Measurements from ENCODE around the gene GAPVD1.
"Not testable (repeated sequence)": the region's sequence is repeated elsewhere in the genome, so short reads cannot be mapped to it uniquely, and the experiment has no call there.

The GAPVD1 gene

DNA sequence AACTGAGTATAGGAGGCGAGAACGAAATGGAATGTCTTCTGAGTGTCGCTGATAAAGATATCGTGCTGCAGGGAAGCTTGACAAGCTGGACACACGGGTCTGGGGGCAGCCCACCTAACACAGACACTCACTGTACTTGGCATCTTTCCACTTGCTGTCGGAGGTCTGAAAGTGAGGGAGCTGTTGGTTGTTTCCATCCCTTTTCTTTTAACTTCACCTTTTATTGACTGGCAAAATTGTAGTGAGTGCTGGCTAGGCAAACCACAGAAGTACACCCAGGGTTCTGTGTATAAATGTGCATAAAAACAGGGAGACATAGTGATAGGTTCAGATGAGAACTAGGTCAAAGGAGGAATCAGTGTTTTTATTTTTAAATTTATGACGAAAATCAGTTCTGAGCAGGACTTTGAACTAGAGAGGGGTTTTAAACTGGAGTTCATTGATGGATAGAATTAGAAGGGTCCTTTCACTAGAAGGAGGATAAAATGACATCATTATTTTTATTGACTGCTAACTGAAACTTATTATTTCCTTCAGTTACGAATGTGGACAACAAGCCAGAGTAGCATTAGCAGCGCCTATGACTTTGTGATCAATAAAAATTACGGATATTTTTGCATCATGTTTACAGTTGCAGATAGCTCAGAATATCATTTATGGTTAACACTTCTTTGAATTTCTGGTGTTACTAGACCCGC, 817 bp downstream of the GAPVD1 start:
- H3K4me3 ChIP-seq (ENCODE audit: low read depth, low read length) = peak overlapping the region; percentile 92
- DNase-seq (ENCODE audit: low read depth, low spot score) = no peak
- ChIA-PET POLR2A (interaction anchor here (3.1 kb wide), 1 partner anchor 21 kb away, joined by 24 read pairs; the partner anchor contains the start of gene HSPA5), CTCF (interaction anchor here (0.8 kb wide), 1 partner anchor 32 kb away, joined by 3 read pairs; no protein-coding TSS in a partner anchor)
- no peak for TF ChIP-seq CTCF (IDR thresholded peaks at IDR 0.05; ENCODE audit: insufficient read depth, low read length, missing control alignments)

- DNase-seq (ENCODE audit: low read depth, low spot score); H3K4me3 ChIP-seq (ENCODE audit: low read depth, low read length); POLR2A ChIA-PET: not testable (repeated sequence)
- CTCF ChIA-PET = interaction anchor here (0.6 kb wide), 1 partner anchor 91 kb away, joined by 3 read pairs; no protein-coding TSS in a partner anchor
These were observed 2.4 kb downstream of the GAPVD1 start for GRCh38 chr9:125264068-125264467.

DNA sequence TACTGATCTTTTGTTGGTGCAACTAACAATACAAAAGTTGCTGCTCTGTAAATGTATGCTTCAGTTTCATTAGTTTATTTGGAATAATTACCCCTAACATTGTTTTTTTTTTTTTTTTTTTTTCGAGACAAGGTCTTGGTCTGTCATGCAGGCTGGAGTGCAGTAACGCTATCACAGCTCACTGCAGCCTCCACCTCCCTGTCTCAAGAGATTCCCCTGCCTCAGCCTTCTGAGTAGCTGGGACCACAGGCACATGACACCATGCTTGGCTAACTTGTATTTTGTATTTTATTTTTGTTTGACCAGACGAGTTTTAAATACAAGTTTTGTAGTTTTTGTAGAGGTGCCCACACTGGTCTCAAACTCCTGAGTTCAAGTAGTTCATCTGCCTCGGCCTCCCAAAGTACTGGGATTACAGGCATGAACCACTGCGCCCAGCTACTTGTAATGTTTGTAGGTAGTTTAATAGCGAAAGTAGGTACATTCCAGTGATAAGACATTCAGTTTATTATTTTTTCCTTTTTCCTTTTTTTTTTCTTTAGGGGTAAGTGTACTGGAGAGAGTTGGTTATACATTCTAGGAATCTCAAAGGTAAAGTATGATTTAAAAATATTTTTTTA, 6.9 kb downstream of the GAPVD1 start:
- ChIA-PET POLR2A (no interaction called here), CTCF (interaction anchor here (0.8 to 1.7 kb wide), 2 partner anchors 12 to 139 kb away, joined by 3 to 5 read pairs; no protein-coding TSS in a partner anchor)
- no peak for TF ChIP-seq CTCF (IDR thresholded peaks at IDR 0.05; ENCODE audit: insufficient read depth, low read length, missing control alignments)
- H3K4me3 ChIP-seq (ENCODE audit: low read depth, low read length) = no peak overlapping the region
- no peak for DNase-seq (ENCODE audit: low read depth, low spot score)

GRCh38 chr9:125269014-125269397, 7.4 kb downstream of the GAPVD1 start:
- ChIA-PET CTCF (interaction anchor here (0.8 to 1.7 kb wide), 2 partner anchors 13 to 139 kb away, joined by 3 to 5 read pairs; no protein-coding TSS in a partner anchor), POLR2A (interaction anchor here (1.1 kb wide), 1 partner anchor 28 kb away, joined by 4 read pairs; the partner anchor contains the start of gene HSPA5)
- no peak for TF ChIP-seq CTCF (IDR thresholded peaks at IDR 0.05; ENCODE audit: insufficient read depth, low read length, missing control alignments)
- no peak for DNase-seq (ENCODE audit: low read depth, low spot score)
- no peak overlapping the region for H3K4me3 ChIP-seq (ENCODE audit: low read depth, low read length)

GRCh38 chr9:125271081-125271480, 9.5 kb downstream of the GAPVD1 start:
- ChIA-PET POLR2A (no interaction called here), CTCF (no interaction called here)
- no peak for DNase-seq (ENCODE audit: low read depth, low spot score)
- no peak overlapping the region for H3K4me3 ChIP-seq (ENCODE audit: low read depth, low read length)
- no peak for TF ChIP-seq CTCF (IDR thresholded peaks at IDR 0.05; ENCODE audit: insufficient read depth, low read length, missing control alignments)

- CTCF ChIA-PET = interaction anchor here (1.0 kb wide), 1 partner anchor 17 kb away, joined by 3 read pairs; no protein-coding TSS in a partner anchor
- DNase-seq (ENCODE audit: low read depth, low spot score) = no peak
- no peak overlapping the region for H3K4me3 ChIP-seq (ENCODE audit: low read depth, low read length)
- POLR2A ChIA-PET = interaction anchor here (0.9 to 1.0 kb wide), 2 partner anchors 11 to 31 kb away, joined by 3 read pairs; partner anchors contain the start of genes GAPVD1 and HSPA5
- TF ChIP-seq CTCF (IDR thresholded peaks at IDR 0.05; ENCODE audit: insufficient read depth, low read length, missing control alignments) = no peak
These were observed 11.1 kb downstream of the GAPVD1 start for GRCh38 chr9:125272697-125273096.

Data from AG04449 (cell line).